ENCODE data around the gene WDR88. TPM values are rescaled to one million over a fixed set of nuclear protein-coding genes. Genes with fewer than 3 reads are reported as not detected.

WDR88 gene
- total RNA-seq, 1 experiment from 2014 or later, result not detected

GRCh38 chr19:33193865-33194362 lies 62.0 kb downstream of the WDR88 start, which contains the start of gene LRP3:
Gene LRP3 (plus strand): TSS chr19:33194330. CDS start chr19:33194786, 456 bp downstream.
- H3K4me1 ChIP-seq, result peaks cover 6% of the 10 kb centered on the region; the same call in 1 of the 2 replicates
- peaks cover 4% of the 10 kb centered on the region; the same call in 1 of the 2 replicates for H3K36me3 ChIP-seq
- H3K27me3 ChIP-seq, result 0 out of 2 replicates have a peak, but pooled peaks cover 3% of the 10 kb centered on the region
- peak within 1 kb of the TSS; percentile 27; the same call in 1 of the 2 replicates for H3K27ac ChIP-seq
- peak; percentile 54 to 67 for DNase-seq
- no peaks in the 10 kb centered on the region for H3K9me3 ChIP-seq (replicated peaks)
- peak within 1 kb of the TSS; percentile 76 for H3K4me3 ChIP-seq

- Histone ChIP-seq H3K27ac (no peak overlapping the region), H3K4me1 (peaks cover 6% of the 10 kb centered on the region; the same call in 1 of the 2 replicates), H3K4me3 (peak overlapping the region; percentile 76), H3K27me3 (0 out of 2 replicates have a peak, but pooled peaks cover 2% of the 10 kb centered on the region), H3K36me3 (peaks cover 4% of the 10 kb centered on the region; the same call in 1 of the 2 replicates), H3K9me3 (replicated peaks) (no peaks in the 10 kb centered on the region)
- no peak for DNase-seq
Observed at GRCh38 chr19:33194532-33194885, 62.6 kb downstream of the WDR88 start.

DNA sequence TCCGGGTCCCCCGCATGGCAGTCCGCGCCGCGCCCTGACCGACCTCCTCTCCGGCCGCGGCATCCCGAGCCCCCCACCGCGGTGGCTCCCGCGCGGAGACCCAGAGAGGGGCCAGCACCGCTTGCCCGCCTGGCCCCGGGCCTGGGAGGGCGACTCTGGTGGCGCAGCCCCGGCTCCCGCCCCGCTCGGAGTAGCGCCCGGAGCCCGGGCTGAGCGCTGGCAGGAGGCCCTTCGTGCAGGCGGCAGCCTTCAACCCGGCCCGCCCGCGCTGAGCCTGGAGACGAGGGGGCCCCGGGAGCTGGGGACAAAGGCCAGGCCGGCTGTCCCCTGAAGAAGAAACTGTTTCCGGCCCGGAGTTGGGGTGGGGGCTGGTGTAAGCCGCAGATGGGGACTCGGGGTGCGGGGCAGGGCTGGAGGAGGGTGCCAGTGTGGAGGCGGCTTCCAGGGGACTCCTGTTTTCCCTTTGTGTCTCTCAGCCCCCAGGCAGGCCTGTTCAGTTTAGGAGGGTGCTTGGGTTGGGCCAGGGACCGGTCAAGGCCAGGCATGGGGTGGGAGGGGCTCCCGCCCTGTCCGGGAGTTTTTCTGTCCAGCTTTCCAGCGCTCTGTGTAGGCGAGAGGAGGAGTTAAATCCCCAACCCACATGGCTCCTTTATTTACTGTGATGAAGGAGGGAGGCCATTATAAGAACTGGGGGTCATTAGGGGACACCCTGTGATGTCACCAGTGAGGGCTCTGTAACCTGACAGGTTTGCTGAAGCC lies 63.2 kb downstream of the WDR88 start:
- Histone ChIP-seq H3K4me3 (peak overlapping the region; percentile 76), H3K36me3 (peaks cover 4% of the 10 kb centered on the region; the same call in 1 of the 2 replicates), H3K4me1 (peaks cover 6% of the 10 kb centered on the region; the same call in 1 of the 2 replicates), H3K27me3 (no peaks in the 10 kb centered on the region), H3K9me3 (replicated peaks) (no peaks in the 10 kb centered on the region), H3K27ac (peak overlapping the region; percentile 27; the same call in 1 of the 2 replicates)
- peak; percentile 62 for DNase-seq

- DNase-seq, result no peak
- H3K27me3 ChIP-seq, result no peaks in the 10 kb centered on the region
- H3K27ac ChIP-seq, result no peak overlapping the region; the same call in 1 of the 2 replicates
- peaks cover 6% of the 10 kb centered on the region; the same call in 1 of the 2 replicates for H3K4me1 ChIP-seq
- H3K4me3 ChIP-seq, result peak overlapping the region; percentile 76
- H3K9me3 ChIP-seq (replicated peaks), result no peaks in the 10 kb centered on the region
- H3K36me3 ChIP-seq, result peaks cover 4% of the 10 kb centered on the region; the same call in 1 of the 2 replicates
Observed at GRCh38 chr19:33195645-33196347, 63.9 kb downstream of the WDR88 start.

DNA sequence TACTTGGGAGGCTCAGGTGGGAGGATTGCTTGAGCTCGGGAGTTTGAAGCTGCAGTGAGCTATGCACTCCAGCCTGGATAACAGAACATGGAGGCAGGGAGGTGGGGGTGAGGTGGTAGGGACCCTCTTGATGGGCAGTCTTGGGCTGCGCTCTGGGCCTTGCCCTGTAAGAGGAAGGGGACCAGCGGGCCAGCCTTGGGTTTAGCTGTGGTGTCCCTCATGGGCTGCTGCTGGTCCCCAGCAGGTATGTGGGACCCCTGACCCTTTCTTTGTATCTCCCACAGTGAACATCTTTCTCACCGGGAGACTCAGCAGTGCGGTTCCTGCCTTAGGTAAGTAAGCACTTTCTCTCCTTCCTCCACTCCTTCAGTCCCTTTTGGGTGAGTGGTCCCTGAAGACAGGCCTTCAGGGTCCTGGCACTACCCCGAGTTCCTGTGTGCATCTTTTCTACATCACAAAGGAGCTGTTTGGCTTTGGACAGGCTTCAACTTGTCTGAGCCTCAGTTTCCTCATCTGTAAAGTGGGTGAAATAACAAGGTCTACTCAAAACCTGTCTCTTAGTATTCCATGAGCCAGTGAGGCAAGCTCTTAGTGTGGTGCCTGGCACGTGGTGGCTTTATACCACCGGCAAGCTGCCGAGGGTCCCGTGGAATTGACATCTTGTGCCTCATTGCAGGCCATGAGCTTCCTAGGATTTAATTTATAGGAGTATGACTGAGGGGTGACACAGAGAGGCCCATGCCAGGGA lies 64.7 kb downstream of the WDR88 start:
- Histone ChIP-seq H3K27me3 (no peaks in the 10 kb centered on the region), H3K9me3 (replicated peaks) (no peaks in the 10 kb centered on the region), H3K4me3 (no peak overlapping the region), H3K27ac (no peak overlapping the region), H3K4me1 (peaks cover 6% of the 10 kb centered on the region; the same call in 1 of the 2 replicates), H3K36me3 (peaks cover 4% of the 10 kb centered on the region; the same call in 1 of the 2 replicates)
- no peak for DNase-seq

GRCh38 chr19:33197591-33198000 lies 65.7 kb downstream of the WDR88 start:
- Histone ChIP-seq H3K4me3 (no peak overlapping the region), H3K4me1 (peaks cover 6% of the 10 kb centered on the region; the same call in 1 of the 2 replicates), H3K36me3 (peaks cover 5% of the 10 kb centered on the region; the same call in 1 of the 2 replicates), H3K9me3 (replicated peaks) (no peaks in the 10 kb centered on the region), H3K27ac (no peak overlapping the region), H3K27me3 (no peaks in the 10 kb centered on the region)
- DNase-seq, result no peak

GRCh38 chr19:33198169-33198568 lies 66.3 kb downstream of the WDR88 start:
- Histone ChIP-seq H3K27ac (no peak overlapping the region), H3K27me3 (no peaks in the 10 kb centered on the region), H3K9me3 (replicated peaks) (no peaks in the 10 kb centered on the region), H3K4me1 (peaks cover 6% of the 10 kb centered on the region; the same call in 1 of the 2 replicates), H3K4me3 (no peak overlapping the region), H3K36me3 (peaks cover 10% of the 10 kb centered on the region)
- no peak for DNase-seq

GRCh38 chr19:33199441-33200265 lies 67.7 kb downstream of the WDR88 start:
- Histone ChIP-seq H3K36me3 (peaks cover 14% of the 10 kb centered on the region), H3K4me1 (peaks cover 2% of the 10 kb centered on the region; the same call in 1 of the 2 replicates)

GRCh38 chr19:33201473-33201872 lies 69.6 kb downstream of the WDR88 start:
- no peaks in the 10 kb centered on the region for H3K27me3 ChIP-seq
- H3K9me3 ChIP-seq (replicated peaks), result no peaks in the 10 kb centered on the region
- H3K27ac ChIP-seq, result no peak overlapping the region
- no peaks in the 10 kb centered on the region for H3K4me1 ChIP-seq
- H3K4me3 ChIP-seq, result no peak overlapping the region
- peaks cover 25% of the 10 kb centered on the region for H3K36me3 ChIP-seq
- DNase-seq, result no peak

More at GRCh38 chr19:33199441-33200265, 67.7 kb downstream of the WDR88 start:
- Histone ChIP-seq H3K27ac (no peak overlapping the region), H3K9me3 (replicated peaks) (no peaks in the 10 kb centered on the region), H3K4me3 (no peak overlapping the region), H3K27me3 (no peaks in the 10 kb centered on the region)
- DNase-seq, result no peak

DNA sequence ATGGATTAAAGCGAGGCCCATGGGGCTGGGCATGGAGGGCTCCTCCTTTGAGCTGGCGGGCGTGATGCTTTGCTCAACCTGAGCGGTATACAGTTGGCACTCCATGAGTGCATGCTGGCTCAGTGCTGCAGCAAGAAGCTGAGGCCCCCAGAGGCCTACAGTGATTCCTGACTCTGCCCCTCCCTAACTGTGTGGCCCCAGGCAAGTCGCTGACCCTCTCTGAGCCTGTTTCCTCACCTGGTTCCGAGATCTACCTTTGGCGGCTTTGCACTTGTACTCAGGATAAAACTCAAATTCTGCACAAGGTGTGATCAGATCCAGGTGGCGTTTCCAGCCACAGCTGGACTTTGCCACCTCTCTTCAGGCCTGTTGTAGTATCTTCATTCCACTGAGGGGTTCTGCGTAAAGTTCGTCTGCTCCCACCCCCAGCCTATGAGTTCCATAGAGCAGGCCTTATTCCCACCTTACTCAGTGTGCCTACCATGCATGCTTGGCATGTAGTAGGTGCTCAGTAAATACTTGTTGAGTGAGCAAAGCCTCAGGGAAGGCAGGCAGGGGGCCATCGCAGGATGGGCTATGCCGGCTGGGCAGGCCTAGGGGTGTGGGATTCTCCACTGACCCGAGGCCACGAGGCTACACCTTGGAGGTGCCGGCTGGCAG lies 70.1 kb downstream of the WDR88 start:
- no peak for DNase-seq
- Histone ChIP-seq H3K9me3 (replicated peaks) (no peaks in the 10 kb centered on the region), H3K36me3 (peaks cover 22% of the 10 kb centered on the region), H3K27ac (no peak overlapping the region), H3K27me3 (no peaks in the 10 kb centered on the region), H3K4me3 (no peak overlapping the region), H3K4me1 (no peaks in the 10 kb centered on the region)

GRCh38 chr19:33202546-33203507 lies 70.9 kb downstream of the WDR88 start:
- no peak for DNase-seq
- H3K27ac ChIP-seq, result no peak overlapping the region
- no peaks in the 10 kb centered on the region for H3K4me1 ChIP-seq
- H3K4me3 ChIP-seq, result no peak overlapping the region
- H3K9me3 ChIP-seq (replicated peaks), result no peaks in the 10 kb centered on the region
- H3K27me3 ChIP-seq, result no peaks in the 10 kb centered on the region
- H3K36me3 ChIP-seq, result peaks cover 22% of the 10 kb centered on the region

DNA sequence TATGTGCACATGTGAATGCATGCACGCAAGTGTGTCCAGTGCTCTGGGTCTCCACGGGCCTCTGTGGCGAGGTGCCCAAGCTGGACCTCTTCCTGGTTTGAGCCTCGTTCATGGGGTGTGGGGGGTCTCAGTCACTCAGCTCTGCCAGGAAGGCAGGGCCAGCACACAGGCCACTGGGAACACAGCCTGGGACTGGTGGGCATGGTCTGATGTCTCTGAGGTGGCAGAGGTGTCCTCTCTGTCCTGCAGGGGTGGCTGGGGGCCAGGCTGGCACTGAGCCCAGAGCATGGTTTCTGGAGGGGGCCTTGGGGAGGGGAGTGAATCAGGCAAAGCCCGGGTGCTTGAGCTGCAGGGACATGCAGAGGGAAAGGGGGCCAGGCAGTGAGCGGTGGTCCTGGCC lies 71.6 kb downstream of the WDR88 start:
- DNase-seq, result no peak
- Histone ChIP-seq H3K4me1 (no peaks in the 10 kb centered on the region), H3K36me3 (peaks cover 24% of the 10 kb centered on the region), H3K27ac (no peak overlapping the region), H3K4me3 (no peak overlapping the region), H3K9me3 (replicated peaks) (no peaks in the 10 kb centered on the region), H3K27me3 (no peaks in the 10 kb centered on the region)

Measured in SJCRH30 (cell line).